Activated CD8-positive, alpha-beta memory T cell treated with anti-CD3 and anti-CD28 coated beads, Interleukin-2, amount 50 U/mL, for 1 hour (primary cell): ENCODE measurements around the gene PDE4B.

Experiments used
- DNase-seq: peaks from one replicate; pipeline ENCODE4 v3.0.0-alpha.2; 2020; ENCODE audit errors: extremely low read depth

Gene PDE4B

DNA sequence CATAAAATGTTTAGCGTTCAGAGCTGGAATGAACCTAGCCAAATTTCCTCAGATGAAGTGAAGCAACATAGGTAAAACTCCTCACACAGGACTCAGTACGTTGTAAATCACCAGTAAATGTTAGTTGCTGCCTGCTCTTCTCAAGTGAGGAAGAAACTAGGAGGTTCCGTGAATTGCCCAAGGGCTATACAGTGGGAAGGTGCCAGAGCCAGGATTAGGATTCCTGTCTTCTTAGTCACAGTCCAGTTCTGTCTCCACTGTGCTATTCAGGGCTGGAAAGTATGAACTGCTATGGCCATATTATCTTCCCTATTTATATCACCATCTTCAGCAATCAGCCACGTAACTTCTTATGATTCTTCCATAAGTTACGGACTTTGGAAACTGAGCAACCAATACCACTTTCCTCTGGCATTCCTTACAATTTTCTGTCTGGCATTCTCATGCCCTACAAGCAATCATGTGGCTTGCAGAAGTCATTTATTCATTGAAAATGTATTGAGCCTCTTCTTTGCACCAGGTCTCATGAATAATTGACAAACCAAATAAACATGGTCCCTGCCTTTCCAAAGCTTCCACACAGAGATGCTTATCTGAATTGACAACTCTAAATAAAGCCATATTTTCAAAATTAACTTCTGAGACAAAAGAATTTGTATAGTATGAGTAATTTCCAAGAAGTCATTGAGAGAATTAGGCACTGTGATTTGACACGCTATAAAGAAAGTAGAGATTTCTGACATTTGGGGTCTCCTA lies 469.7 kb downstream of the PDE4B start:
- DNase-seq = no peak

DNA sequence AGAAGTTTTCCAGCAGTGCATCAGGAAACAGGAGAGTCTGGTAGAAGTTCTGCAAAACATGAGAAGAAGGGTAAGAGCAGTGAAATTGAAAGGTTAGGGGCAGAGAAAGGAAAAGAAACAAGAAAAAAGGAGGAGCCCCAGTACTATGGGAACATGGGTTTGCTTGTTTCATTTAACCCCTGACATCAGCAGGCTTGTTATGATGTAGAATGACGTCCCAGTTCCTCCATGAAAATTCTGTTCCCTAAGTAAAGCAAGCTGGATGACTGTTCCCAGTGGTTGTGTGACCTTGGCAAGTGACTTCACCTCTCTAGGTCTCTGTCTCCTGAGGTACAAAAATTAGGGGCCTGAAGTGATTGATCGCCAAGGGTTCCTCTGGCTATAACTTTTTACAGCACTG lies 472.6 kb downstream of the PDE4B start:
- DNase-seq = no peak

DNA sequence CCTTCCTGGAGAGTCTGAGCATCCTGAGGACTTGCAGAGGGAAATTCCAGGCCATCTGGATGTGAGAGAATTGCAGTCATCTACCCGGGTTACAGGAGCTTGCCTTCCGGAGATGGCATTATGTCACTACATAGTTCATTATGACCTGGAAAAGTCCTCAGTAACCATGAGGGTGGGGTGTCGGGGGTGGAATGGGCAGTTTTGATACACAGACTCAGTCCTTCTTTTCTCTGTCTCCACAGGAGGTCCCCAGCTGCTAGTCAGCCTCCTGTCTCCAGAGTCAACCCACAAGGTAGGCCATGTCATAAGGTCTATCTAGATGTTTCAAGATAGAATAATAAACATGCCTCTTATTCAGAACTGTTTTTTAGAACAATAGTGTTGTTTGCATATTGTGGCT lies 473.1 kb downstream of the PDE4B start:
- no peak for DNase-seq

DNA sequence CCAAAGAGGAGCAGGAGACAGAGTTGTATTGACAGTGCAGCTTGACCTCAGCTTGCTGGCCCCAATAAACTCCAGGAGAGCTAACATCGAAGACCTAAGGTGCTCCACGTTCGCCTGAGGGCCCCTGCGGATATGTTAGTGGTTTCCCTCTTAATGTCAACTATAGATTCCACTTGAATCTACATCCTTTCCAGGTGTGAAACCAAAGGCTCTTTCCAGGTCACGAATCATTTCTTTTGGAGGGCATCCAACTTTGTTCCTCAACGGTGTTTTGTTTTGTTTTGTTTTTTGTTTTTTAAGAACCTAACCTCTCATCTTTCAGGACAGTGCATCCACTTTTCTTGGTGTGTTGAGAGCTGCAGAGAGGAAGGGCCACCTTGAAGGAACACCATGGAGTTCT lies 473.7 kb downstream of the PDE4B start:
- no peak for DNase-seq

DNA sequence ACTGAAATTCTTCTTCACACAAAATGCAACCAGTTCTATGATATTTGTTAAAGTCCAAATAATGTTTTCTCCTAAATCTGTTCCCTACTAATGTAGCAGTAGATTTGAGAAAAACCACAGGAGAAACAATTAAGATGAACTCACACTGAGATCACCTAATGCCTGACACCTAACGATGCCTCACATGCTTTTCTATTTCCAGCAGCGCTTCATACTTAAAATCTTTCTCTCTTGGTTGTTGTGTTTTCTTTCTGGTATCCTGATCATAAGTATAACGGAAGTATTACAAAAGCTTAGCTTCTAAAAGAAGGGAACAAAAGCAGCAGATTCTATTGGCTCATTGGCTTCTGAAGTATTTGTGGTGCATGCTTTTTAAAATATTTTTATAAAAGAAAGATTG lies 474.1 kb downstream of the PDE4B start:
- no peak for DNase-seq

DNA sequence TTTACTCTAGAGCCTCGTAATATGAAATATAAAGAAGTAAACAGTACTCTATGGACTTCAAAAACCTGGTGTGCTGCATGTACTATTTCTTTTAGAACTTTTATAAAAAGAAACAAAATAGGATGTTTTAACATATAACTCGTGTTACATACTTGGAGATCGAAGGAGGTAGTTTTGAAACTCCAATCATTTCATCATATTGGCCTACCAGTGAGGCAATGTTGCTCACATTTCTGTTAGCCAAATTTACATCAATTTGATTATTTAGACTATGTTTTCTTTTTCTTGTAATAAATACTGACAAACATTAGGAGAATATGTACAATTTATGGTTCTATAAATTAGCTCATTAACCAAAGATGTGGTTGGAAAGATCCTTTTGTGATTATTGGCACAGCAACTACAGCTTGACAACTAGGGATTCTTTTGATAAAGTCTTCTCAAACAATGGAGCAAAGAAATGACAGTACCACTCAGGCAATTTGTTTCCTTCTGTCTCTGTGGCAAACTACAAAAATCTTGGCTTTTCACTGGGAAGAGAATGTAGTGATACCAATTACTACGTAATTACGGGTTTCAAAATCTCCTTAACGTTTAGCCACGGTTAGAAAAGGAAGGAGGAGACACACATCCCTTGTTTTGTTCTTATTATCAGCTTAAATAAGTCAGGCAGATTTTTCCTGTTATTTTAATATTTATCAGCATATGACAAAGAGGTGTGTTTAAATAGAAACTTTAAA lies 474.7 kb downstream of the PDE4B start:
- DNase-seq = no peak

DNA sequence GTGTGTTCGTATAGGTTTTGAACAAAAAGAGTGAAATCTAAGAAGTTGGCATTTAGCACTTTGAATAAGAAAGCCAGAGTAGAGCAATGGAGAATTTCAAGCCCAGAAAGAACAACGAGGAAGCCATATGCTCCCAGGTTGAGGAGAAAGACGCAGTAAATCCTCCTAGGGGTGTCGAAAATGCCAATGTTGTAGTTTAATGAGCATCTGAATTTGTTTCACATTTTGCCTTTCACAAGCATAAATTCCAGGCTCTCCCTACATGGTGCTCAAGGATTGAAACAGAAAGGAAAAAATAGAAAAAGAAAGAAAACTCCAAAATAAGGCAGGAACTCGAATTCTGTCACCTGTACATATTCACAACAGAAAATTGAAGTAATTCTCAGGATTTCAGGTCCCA lies 476.5 kb downstream of the PDE4B start:
- no peak for DNase-seq

DNA sequence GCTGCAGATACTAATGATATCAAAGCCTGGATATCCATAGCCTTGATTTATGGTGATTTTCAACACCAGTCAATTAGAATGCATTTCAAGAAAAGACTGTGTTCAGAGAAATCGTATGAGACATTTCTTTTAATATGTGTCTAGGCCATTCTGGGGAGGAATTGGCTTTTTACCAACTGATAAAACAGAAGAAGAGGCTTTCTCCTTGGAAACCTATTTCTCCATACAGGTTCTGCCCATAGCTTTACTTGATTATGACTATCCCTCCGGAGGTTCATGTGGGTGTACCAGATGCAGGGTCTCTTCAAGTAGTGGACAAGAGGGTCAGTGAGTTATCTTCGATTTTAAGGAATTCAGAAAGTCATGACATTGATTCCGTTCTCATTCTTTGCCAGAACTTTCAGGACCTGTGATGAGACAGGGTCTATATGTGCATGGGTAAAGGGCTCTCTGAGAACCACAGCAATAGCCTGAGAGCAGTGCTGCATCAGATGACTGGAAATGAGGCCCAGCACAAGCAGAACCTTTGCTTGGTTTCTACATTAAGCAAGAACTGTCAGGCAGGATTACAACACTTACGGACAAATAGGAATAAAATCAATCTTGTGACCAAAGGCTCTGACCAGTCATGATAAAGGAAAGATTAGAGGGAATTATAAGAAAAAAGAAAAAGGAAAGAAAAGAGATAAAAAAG lies 477.6 kb downstream of the PDE4B start:
- no peak for DNase-seq

DNA sequence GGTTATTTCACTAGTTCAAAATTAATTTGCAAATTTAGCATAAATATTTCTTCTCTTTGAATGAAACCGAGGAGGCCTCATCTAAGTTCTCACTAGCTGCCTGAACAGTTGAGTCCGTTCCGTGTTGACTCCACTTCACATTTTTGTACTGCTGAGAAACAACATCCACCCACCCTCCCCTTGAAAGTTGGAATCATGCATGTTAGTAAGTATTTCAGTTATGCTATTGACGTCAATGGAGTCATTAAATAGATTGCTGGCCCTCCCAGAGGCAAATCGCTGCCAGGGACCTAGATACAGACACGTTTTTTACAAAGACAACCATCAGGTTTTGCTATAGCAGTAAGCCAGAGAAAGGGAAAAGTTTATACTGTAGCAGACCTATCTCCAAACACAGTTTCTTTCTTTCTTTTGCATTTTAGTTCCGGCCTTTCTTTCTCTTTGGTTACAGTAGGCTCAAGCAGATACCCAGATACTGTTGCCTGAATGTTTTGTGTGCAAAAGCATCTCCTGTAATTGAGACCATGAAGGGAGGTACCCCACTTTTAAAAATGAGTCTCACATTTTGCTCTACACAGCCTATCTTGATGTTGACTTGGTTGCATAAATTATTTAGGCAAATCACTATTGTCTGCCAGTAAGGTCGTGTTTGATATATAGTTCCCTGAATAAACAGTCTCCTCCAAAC lies 478.7 kb downstream of the PDE4B start:
- no peak for DNase-seq

DNA sequence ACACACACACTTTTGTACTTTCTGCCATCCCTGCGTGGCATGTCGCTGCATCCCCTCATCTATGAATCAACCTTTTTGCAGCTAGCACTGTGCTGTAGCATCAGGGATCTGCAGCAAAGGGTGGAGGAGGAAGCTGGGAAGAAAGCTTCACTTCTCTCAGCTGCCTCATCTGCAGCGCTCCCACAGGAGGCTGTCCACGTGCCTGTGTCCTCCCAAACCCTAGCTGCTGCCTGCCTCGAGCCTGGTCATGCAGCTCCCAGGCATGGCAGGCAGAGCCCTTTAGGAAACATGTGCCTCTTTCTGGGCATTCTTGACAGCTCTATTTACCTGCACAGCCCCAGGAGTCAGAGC lies 479.2 kb downstream of the PDE4B start:
- no peak for DNase-seq

DNA sequence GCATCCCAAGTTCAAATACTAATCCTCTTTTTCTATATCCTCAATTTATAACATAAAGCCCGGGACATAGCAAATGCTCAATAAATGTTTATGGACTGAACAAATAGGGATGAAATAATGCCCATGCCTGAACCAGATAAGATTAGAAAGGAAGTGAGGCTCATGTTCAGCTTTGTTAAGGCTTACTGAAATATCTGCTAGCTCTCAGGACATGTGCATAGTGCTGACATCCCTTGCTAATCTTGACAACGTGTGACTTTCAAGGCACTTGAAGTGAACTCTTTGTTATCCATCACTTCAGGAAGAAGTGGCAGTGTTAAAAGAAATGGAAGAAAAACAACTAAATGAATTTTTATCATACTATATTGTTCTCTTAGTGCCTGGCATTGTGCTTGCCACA lies 481.0 kb downstream of the PDE4B start:
- no peak for DNase-seq

DNA sequence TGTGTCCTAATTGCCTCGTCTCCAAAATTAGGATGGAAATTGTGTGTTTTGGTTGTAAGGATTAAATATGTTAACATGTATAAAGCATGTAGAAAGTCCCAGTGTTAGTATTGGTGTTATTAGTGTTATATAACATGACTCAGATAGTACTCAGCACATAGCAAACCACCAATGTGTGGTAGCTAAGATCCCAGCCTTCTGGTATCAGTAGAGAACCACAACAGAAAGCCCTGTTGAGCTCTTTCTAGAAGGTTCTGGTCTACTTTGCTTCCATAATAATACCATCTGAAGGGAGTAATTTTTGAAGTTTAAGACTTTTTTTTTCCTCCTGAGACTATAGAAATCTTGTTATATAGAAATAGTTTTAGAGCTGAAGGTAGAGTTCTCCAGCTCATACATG lies 481.9 kb downstream of the PDE4B start:
- no peak for DNase-seq

DNA sequence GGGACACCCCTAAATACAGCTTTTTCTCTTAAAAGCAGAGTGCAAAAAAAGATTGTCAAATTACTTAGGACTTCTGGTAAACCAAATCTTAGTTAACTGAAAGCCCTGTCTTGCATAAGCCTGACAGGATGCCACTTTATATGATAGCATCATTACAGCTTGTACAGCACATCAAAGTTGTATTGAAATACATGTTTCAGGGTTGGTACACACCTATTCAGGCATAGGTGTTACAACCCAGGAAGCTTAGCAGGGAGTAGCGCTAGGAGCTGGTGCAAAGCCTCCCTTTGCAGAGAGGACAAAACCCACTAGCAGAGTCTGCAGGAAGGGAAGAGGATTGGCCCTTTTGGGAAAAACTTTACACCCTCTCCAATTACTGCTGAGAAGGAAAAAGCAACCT lies 482.4 kb downstream of the PDE4B start:
- DNase-seq = no peak

DNA sequence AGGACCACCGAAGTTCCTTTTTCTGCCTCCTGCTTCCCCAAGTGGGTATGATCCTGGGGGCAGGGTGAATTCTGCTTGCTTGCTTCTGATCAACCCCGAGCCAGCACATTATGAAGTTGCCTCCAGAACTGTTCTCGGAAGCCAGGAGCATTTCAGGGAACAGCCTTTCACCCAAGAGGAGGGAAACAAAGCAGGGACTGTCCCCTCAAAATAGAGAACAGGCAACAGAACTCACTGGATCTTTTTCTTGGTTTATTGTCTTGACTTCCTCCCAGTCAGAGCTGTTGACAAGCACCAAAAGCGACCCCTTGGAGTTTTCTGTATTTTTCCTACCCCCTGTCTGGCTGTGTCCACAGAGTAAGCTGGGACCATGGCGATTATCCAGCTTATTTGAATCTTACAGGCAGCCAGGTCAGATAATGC lies 482.9 kb downstream of the PDE4B start:
- DNase-seq = no peak

DNA sequence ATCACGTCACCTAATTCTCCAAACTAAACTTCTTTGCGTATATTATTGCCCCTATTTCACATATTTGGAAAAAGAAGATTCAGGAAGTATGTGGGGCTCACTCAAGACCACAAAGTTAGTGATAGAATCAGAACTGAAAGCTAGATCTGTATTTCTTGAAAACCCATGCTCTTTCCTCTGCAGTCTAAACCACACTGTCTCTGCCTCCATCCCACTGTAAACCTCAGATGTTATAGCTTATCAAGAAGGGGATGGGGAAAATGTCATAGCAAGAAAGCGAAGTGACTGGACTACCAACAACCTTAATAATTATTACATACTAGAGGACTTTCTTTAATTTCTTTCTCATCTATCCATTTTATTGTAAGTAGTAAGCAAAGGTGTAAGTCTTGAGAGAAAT lies 483.5 kb downstream of the PDE4B start:
- DNase-seq = no peak

DNA sequence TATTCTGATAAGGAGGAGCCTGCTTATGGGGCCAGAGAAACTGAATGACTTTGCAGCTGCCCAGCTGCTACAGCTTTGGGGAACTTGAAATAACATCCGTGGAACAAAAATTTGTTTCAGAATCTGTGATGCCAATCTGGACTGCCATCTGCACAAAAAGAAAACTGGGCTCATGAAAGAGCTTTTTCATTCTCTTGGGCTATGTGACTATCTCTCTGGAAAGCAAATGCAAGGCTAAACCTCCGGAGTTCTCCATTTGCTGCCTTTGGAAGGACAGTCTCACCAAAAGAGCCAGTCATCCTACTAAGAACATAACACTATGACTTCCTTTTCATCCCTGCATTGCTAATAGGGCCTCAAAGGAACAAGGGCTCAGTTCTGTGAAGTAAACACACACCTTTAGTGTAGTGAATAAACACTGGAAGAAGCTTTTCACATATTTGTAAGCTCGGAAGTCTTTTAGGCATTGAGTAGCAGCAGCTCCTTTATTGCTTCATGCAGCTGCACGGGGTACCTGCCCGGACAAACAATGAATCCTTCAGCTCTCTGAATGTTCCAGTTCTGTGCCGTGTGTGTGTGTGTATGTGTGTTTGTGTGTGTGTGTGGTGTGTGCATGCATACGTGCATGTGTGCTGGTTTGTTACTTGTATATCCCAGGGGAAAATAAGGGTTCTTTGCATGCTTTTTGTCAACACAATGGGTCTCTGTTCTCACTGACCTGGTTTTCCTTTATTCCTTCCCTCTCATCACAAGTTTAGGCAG lies 485.7 kb downstream of the PDE4B start:
- DNase-seq = no peak

DNA sequence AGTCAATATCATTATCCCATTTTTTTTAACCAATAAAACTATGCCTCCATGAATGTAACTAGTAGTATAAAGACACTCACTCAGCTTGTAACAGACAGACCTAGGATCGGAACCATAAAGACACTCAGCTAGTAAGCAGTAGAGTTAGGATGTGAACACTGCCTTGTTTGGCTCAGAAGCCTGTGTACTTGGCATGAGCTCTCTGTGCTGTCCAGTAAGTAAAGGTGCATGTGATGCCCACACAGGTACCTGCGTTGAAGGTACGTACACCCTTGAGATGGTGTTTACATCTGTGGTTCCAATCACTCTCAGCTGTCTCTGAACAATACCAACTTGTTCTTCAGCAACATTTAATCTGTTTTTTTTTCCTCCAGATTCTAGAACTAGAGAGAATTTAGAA lies 489.1 kb downstream of the PDE4B start:
- DNase-seq = no peak

DNA sequence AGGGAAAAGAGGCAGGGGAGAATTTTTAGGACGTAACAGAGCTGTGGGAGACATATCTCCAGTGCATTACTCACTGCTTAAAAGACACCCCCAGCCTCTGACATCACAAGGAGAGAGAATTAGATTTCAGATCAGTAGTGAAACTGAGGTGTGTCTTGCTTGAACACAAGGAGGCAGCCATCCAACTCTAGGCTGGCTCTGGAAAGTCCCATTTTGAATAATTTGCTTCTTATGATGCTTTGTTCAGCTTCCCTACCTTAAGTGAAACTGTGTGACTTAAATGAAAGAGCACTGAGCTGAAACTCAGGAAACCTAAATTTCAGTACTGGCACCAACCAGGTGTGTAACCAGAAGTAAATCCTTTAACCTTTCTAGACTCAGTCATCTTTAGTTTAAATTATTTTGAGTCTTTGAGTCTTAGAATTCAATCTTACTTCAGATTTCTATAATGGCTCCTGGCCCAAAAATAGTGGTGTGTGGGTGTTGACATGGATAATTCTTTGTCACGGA lies 489.7 kb downstream of the PDE4B start:
- peak; percentile 41 for DNase-seq

DNA sequence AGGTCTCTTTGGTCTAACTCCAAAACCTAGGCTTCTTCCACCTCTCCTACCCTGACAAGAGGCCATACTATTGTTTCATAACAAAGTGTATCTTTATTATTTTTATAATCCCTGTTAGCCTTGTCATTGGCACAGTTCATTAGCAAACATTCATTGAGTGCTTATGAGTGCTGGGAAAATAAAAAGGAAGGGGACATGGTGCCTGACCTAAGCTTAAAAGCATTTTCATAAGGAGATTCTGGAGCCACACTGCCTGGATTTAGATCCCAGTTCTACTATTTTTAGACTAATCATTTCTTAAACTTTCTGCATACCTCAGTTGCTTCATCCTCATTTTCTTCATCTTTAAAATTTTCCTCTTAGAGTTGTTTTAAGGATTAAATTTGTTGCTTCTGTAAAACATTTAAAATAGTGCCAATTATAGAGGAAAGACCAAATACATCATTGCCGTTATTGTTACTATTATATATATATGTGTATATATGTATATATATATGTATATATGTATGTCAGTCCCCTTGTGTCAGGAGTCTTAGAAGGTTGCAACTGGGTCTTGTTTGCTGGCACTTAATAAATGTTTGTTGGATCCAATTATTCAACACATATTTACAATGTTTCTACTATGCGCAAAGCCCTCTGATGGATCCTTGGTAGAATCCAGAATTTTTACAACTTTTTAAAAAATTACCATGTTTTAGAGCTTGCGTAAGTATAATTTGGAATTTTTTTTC lies 490.4 kb downstream of the PDE4B start:
- DNase-seq = no peak

DNA sequence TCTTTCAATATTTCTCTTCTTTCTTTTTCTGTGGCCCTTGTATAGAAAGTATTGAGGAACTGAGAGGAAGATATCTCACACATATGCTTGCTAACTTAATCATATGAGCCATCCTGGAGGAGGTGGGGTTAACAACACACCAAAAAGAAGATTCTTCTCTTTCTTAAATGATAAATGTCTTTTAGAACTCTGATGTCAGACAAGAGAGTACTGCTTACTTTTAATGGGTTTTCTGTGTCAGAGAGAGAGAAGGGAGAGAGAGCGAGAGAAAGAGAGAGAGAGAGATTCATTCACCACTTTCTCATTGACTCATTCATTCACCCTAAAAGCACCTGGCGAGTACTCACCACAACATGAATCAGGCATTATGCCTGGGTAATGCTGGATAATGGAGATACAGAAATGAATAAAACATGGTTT lies 490.9 kb downstream of the PDE4B start:
- no peak for DNase-seq

DNA sequence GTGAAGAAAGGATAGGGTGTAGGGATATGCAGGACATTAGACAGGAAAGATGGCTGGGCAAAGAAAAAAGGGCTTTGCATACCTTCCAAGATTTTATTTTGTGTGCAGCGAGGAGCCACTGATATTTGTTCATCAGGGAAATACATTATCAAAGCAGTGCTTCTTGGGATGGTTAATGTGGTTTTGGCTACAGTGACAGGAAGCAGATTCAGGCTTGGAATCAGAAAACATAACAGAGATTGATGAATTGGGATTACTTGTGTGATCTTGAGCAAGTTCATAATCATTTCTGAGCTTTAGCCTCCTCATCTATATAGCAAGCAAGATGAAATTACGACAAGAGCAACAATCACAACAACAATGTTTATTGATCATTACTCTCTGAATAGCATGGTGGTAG lies 492.1 kb downstream of the PDE4B start:
- no peak for DNase-seq
